Small intestine (tissue), 7 donors: ENCODE data around the gene ZNF415. TPM values are rescaled to one million over a fixed set of nuclear protein-coding genes. Genes with fewer than 3 reads are reported as not detected.

ENCODE experiments used
- DNase-seq, 2 donors: peaks; one replicate each; pipeline versions ENCODE4 v3.0.0 to v3.0.0-alpha.2; 2013
- FAIRE-seq: peaks from 2 replicates; lab custom pipeline; 2012; peaks lifted over from hg19 to GRCh38; lab: Jason Lieb, UNC
- H3K27ac ChIP-seq, 3 donors: one replicate each; pipeline ENCODE4 v1.5.1; 2013; ENCODE audit warnings: low read length in 2 of 3, mild to moderate bottlenecking in 2 of 3, control low read depth in 1 of 3, inconsistent platforms in 1 of 3, low read depth in 1 of 3, moderate library complexity in 1 of 3
- H3K27me3 ChIP-seq, 3 donors: one replicate each; pipeline ENCODE4 v1.6.1; 2013; ENCODE audit warnings: low read length in 3 of 3, inconsistent platforms in 1 of 3; ENCODE audit not compliant: control insufficient read depth in 3 of 3, insufficient read depth in 3 of 3
- H3K36me3 ChIP-seq, 3 donors: one replicate each; pipeline ENCODE4 v1.6.1; 2013; ENCODE audit warnings: low read length in 3 of 3, inconsistent platforms in 1 of 3, low read depth in 1 of 3, mild to moderate bottlenecking in 1 of 3, moderate library complexity in 1 of 3; ENCODE audit not compliant: control insufficient read depth in 3 of 3, insufficient read depth in 2 of 3
- H3K4me1 ChIP-seq, 3 donors: one replicate each; pipeline ENCODE4 v1.6.1; 2013; ENCODE audit warnings: low read length in 2 of 3, inconsistent platforms in 1 of 3, low read depth in 1 of 3, mild to moderate bottlenecking in 1 of 3, moderate library complexity in 1 of 3; ENCODE audit not compliant: control insufficient read depth in 3 of 3, insufficient read depth in 2 of 3
- H3K4me3 ChIP-seq, 3 donors: one replicate each; pipeline ENCODE4 v1.5.1; 2013; ENCODE audit warnings: low read length in 3 of 3, control low read depth in 1 of 3, inconsistent platforms in 1 of 3, low read depth in 1 of 3, mild to moderate bottlenecking in 1 of 3, moderate library complexity in 1 of 3
- H3K9me3 ChIP-seq, 2 donors: one replicate each; pipeline ENCODE4 v1.6.1; 2013; ENCODE audit warnings: low read depth in 1 of 2, low read length in 1 of 2; ENCODE audit not compliant: control insufficient read depth in 2 of 2, insufficient read depth in 1 of 2
- WGBS, 3 donors: extraction: QIAGEN DNeasy Blood & Tissue Kit; methylation state at CpG; one replicate each; pipeline ENCODE4 v1.1.7; 2013; 5-methylcytosine and 5-hydroxymethylcytosine counted together
- polyA plus RNA-seq, 4 donors: library from polyadenylated mRNA; stranded (reverse) in 3 of 4; unstranded in 1 of 4; fragments of 200-250 nt in 3 of 4; fragments of 120-200 nt in 1 of 4; gene quantifications; one replicate each; pipeline versions ENCODE4 v1.2.1 to v1.2.3, GENCODE V29; 2013
- donor health status: healthy with polysubstance abuse.
- donor health status: control.
- donor health status: control.
- donor health status: Bipolar disorder and iron deficiency.
- donor health status: healthy.

ZNF415 gene
- polyA plus RNA-seq, 4 donors, result 0.81 to 49.5 (median 3.2) TPM

- Histone ChIP-seq H3K36me3 (peaks cover 3 to 58% (median 33%) of the 10 kb centered on the region in 3 donors), H3K4me1 (peaks cover 0 to 50% (median 0%) of the 10 kb centered on the region in 3 donors), H3K9me3 (peaks cover 0 to 2% of the 10 kb centered on the region in 2 donors), H3K4me3 (no peak overlapping the region), H3K27me3 (no peaks in the 10 kb centered on the region), H3K27ac (no peak overlapping the region)
- FAIRE-seq (no peak), DNase-seq (no peak)
- WGBS, 3 donors, result 91 to 96% (median 94%) methylated on average over 19 of the region's 19 CpGs
Measured at GRCh38 chr19:53091413-53092254, 41.1 kb downstream of the ZNF415 start.

GRCh38 chr19:53088091-53088490 lies 44.6 kb downstream of the ZNF415 start:
- DNase-seq (peak in 1 of 2 donors; percentile 31), FAIRE-seq (no peak)
- H3K4me3 ChIP-seq, result no peak overlapping the region
- 75 to 86% (median 83%) methylated on average over 6 of the region's 6 CpGs for WGBS, 3 donors
- peaks cover 16 to 67% (median 42%) of the 10 kb centered on the region in 3 donors for H3K36me3 ChIP-seq
- H3K4me1 ChIP-seq, result peaks cover 0 to 24% (median 0%) of the 10 kb centered on the region in 3 donors
- peak overlapping the region in 2 of 3 donors; percentile 4 to 9 for H3K27ac ChIP-seq
- H3K9me3 ChIP-seq, result peaks cover 0 to 5% of the 10 kb centered on the region in 2 donors
- no peaks in the 10 kb centered on the region for H3K27me3 ChIP-seq

GRCh38 chr19:53086949-53087348 lies 45.8 kb downstream of the ZNF415 start:
- no peaks in the 10 kb centered on the region for H3K27me3 ChIP-seq
- no peak for FAIRE-seq
- H3K4me3 ChIP-seq, result no peak overlapping the region
- H3K4me1 ChIP-seq, result peaks cover 0 to 24% (median 0%) of the 10 kb centered on the region in 3 donors
- H3K9me3 ChIP-seq, result peaks cover 0 to 14% of the 10 kb centered on the region in 2 donors
- peaks cover 19 to 70% (median 43%) of the 10 kb centered on the region in 3 donors for H3K36me3 ChIP-seq
- no peak for DNase-seq
- H3K27ac ChIP-seq, result peak overlapping the region in 1 of 3 donors; percentile 52
- 64 to 90% (median 78%) methylated on average over 5 of the region's 5 CpGs for WGBS, 3 donors

- no peak for FAIRE-seq
Measured at GRCh38 chr19:53085496-53085895, 47.2 kb downstream of the ZNF415 start.

GRCh38 chr19:53082929-53083328 lies 49.8 kb downstream of the ZNF415 start:
- H3K27me3 ChIP-seq, result no peaks in the 10 kb centered on the region
- H3K9me3 ChIP-seq, result peaks cover 0 to 18% of the 10 kb centered on the region in 2 donors
- no peak overlapping the region for H3K27ac ChIP-seq
- 98 to 100% (median 98%) methylated on average over 3 of the region's 3 CpGs for WGBS, 3 donors
- peaks cover 19 to 56% (median 24%) of the 10 kb centered on the region in 3 donors for H3K36me3 ChIP-seq
- no peak overlapping the region for H3K4me3 ChIP-seq
- DNase-seq (no peak), FAIRE-seq (no peak)
- H3K4me1 ChIP-seq, result no peaks in the 10 kb centered on the region

More at GRCh38 chr19:53085496-53085895, 47.2 kb downstream of the ZNF415 start:
- H3K9me3 ChIP-seq, result peaks cover 0 to 17% of the 10 kb centered on the region in 2 donors
- peaks cover 0 to 14% (median 0%) of the 10 kb centered on the region in 3 donors for H3K4me1 ChIP-seq
- peaks cover 19 to 57% (median 33%) of the 10 kb centered on the region in 3 donors for H3K36me3 ChIP-seq
- 95 to 98% (median 97%) methylated on average over 7 of the region's 7 CpGs for WGBS, 3 donors
- H3K27ac ChIP-seq, result no peak overlapping the region
- H3K27me3 ChIP-seq, result no peaks in the 10 kb centered on the region
- H3K4me3 ChIP-seq, result no peak overlapping the region
- no peak for DNase-seq

- no peak for DNase-seq
- Histone ChIP-seq H3K9me3 (peaks cover 0 to 40% of the 10 kb centered on the region in 2 donors), H3K4me3 (no peak overlapping the region), H3K27me3 (no peaks in the 10 kb centered on the region), H3K4me1 (no peaks in the 10 kb centered on the region), H3K27ac (no peak overlapping the region), H3K36me3 (peaks cover 7 to 53% (median 22%) of the 10 kb centered on the region in 3 donors)
- FAIRE-seq, result no peak
- WGBS, 3 donors, result 79 to 95% (median 85%) methylated on average over 8 of the region's 8 CpGs
Measured at GRCh38 chr19:53079313-53079924, 53.3 kb downstream of the ZNF415 start.

- WGBS, 3 donors, result 83 to 100% (median 83%) methylated on average over 1 of the region's 1 CpG
- Histone ChIP-seq H3K9me3 (peaks cover 0 to 44% of the 10 kb centered on the region in 2 donors), H3K36me3 (peaks cover 13 to 53% (median 28%) of the 10 kb centered on the region in 3 donors), H3K4me1 (no peaks in the 10 kb centered on the region), H3K27ac (no peak overlapping the region), H3K27me3 (no peaks in the 10 kb centered on the region), H3K4me3 (no peak overlapping the region)
- FAIRE-seq (no peak), DNase-seq (no peak)
Measured at GRCh38 chr19:53078668-53079067, 54.0 kb downstream of the ZNF415 start.

- FAIRE-seq (no peak), DNase-seq (peak in 1 of 2 donors; percentile 72)
- WGBS, 3 donors, result 54 to 88% (median 77%) methylated on average over 10 of the region's 10 CpGs
- no peaks in the 10 kb centered on the region for H3K27me3 ChIP-seq
- no peak overlapping the region for H3K27ac ChIP-seq
- no peak overlapping the region for H3K4me3 ChIP-seq
- peaks cover 12 to 52% (median 41%) of the 10 kb centered on the region in 3 donors for H3K36me3 ChIP-seq
- peaks cover 2 to 47% of the 10 kb centered on the region in 2 donors for H3K9me3 ChIP-seq
- no peaks in the 10 kb centered on the region for H3K4me1 ChIP-seq
Measured at GRCh38 chr19:53076984-53077383, 55.7 kb downstream of the ZNF415 start.
